Uterus (tissue), 4 donors: ENCODE data around the gene SSBP3. TPM values are rescaled to one million over a fixed set of nuclear protein-coding genes. Genes with fewer than 3 reads are reported as not detected.
A peak's percentile ranks its signal among the peaks of the same experiment; 100 is the strongest.

ENCODE experiments used
- DNase-seq, 2 donors: peaks; one replicate each; pipeline ENCODE4 v3.0.0-alpha.2; 2019 to 2020
- H3K27ac ChIP-seq, 2 donors: fragments of 200-600 bp; sonication (generic); 1 replicate in 1 of 2; 2 replicates in 1 of 2; pipeline ENCODE4 v1.5.1; 2016 to 2018
- H3K27me3 ChIP-seq, 2 donors: fragments of 200-600 bp; sonication (generic); one replicate each; pipeline ENCODE4 v1.5.1; 2018 to 2019; ENCODE audit warnings: control low read depth in 1 of 2
- H3K36me3 ChIP-seq, 2 donors: fragments of 200-600 bp; sonication (generic); one replicate each; pipeline ENCODE4 v1.5.1; 2019; ENCODE audit warnings: control low read depth in 1 of 2
- H3K4me1 ChIP-seq, 2 donors: fragments of 200-600 bp; sonication (generic); one replicate each; pipeline ENCODE4 v1.5.1; 2018 to 2019; ENCODE audit warnings: control low read depth in 1 of 2
- H3K4me3 ChIP-seq, 2 donors: fragments of 200-600 bp; sonication (generic); 1 replicate in 1 of 2; 2 replicates in 1 of 2; pipeline ENCODE4 v1.5.1; 2018 to 2019; ENCODE audit warnings: mild to moderate bottlenecking in 1 of 2
- H3K9me3 ChIP-seq, 2 donors: fragments of 200-600 bp; sonication (generic); one replicate each; pipeline ENCODE4 v1.5.1; 2019; ENCODE audit warnings: control low read depth in 1 of 2
- POLR2A ChIP-seq, 2 donors: fragments of 450-650 bp; IDR thresholded peaks; one replicate each; pipeline ENCODE4 v1.6.1; 2016; ENCODE audit warnings: antibody characterized with exemption in 2 of 2, mild to moderate bottlenecking in 1 of 2, moderate library complexity in 1 of 2
- intact Hi-C: fragments of 100-400 bp; cut with DNase I; formaldehyde crosslinking; loops from one replicate; pipeline ENCODE4 v1.15.1; 2023; ENCODE audit warnings: low total_unique reads
- total RNA-seq, 4 donors: library from RNA; depleted of rRNA in 3 of 4; stranded (reverse); fragments of >200 nt in 3 of 4; gene quantifications; one replicate each; pipeline versions ENCODE4 v1.1.0 to v1.2.4, GENCODE V29; 2014 to 2023
- TF ChIP-seq, protein P1 (sequence below), 4 experiments: fragments of 200-600 bp in 2 of 4; fragments of 450-650 bp in 2 of 4; sonication (generic) in 2 of 4; IDR thresholded peaks; one replicate each; pipeline ENCODE4 v1.5.1; 2016 to 2019; ENCODE audit warnings: antibody characterized with exemption in 4 of 4, mild to moderate bottlenecking in 2 of 4, moderate library complexity in 1 of 4
- donor health status: DM: yes; HTN: yes; CAD: no.

The SSBP3 gene
- total RNA-seq, 4 donors from 2014 or later, result 19.7 to 125 (median 31.4) TPM

DNA sequence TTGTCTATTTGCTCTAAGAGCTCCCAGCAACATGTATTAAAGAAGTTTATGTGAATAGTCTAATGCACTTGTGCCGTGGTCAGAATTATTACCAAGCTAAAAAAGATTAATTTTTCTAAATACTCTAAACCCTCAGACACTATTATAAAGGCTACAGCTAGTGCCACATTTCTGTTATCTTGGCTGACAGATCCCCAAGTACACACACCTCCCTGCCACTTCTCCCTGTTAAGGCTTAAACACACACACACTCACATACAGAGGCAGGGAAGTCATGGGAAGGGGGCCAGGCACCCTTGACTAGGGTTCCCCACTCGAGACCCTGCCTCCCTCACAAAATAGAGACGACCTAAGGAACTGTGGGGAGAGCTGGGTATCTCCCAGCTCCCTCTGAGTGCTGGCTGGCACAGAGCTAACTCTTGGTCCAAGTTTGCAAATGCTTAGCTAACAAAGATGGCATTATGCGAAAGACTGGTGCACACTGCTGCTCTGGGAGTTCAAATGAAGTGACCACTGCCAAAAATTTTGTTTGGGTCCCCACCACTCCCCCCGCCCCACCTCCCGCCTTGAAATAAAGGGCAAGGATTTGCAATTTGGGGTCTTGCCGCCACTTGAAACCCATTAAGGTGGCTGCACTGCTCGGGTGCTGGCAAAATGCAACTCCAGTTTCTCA lies 9.8 kb downstream of the SSBP3 start:
- Histone ChIP-seq H3K27me3 (no peaks in the 10 kb centered on the region), H3K9me3 (no peaks in the 10 kb centered on the region), H3K4me3 (no peak overlapping the region), H3K36me3 (no peaks in the 10 kb centered on the region), H3K4me1 (peaks cover 5 to 9% of the 10 kb centered on the region in 2 donors), H3K27ac (peak overlapping the region in 1 of 2 donors; percentile 43)
- intact Hi-C loops, result no loop called here
- no peak for TF ChIP-seq POLR2A (IDR thresholded peaks at IDR 0.05)
- TF ChIP-seq, protein P1, sequence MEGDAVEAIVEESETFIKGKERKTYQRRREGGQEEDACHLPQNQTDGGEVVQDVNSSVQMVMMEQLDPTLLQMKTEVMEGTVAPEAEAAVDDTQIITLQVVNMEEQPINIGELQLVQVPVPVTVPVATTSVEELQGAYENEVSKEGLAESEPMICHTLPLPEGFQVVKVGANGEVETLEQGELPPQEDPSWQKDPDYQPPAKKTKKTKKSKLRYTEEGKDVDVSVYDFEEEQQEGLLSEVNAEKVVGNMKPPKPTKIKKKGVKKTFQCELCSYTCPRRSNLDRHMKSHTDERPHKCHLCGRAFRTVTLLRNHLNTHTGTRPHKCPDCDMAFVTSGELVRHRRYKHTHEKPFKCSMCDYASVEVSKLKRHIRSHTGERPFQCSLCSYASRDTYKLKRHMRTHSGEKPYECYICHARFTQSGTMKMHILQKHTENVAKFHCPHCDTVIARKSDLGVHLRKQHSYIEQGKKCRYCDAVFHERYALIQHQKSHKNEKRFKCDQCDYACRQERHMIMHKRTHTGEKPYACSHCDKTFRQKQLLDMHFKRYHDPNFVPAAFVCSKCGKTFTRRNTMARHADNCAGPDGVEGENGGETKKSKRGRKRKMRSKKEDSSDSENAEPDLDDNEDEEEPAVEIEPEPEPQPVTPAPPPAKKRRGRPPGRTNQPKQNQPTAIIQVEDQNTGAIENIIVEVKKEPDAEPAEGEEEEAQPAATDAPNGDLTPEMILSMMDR (IDR thresholded peaks at IDR 0.05), result no peak
- no peak for DNase-seq

DNA sequence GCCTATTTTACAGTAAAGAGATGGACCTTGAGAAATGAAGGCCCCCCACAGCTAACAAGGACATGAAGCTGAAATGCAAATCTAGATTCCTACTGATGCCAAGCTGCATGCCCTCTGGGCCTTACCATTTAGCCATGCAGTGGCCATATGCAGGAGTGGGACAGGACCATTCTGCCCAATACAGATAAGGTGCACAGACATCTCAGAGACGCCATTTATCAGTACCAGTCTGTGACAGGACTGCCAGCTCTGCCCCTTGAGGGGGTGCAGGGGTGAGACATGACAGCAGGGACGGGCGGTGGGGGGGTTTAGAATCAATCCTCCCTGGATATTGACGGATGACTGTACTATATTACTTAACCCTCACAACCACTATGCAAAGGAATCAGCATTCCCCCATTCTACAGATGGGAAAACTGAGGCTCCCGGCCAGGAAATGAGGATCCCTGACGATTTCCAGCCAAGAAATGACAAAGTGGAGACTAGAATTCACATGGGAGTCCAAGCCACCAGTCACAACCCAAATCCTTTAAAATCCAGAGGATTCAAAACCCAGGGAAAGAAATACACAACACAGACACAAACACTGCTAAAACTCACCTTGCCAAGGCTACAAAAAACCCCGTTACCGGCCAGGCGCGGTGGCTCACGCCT lies 10.8 kb downstream of the SSBP3 start:
- Histone ChIP-seq H3K9me3 (no peaks in the 10 kb centered on the region), H3K27ac (no peak overlapping the region), H3K4me1 (peaks cover 5 to 9% of the 10 kb centered on the region in 2 donors), H3K36me3 (no peaks in the 10 kb centered on the region), H3K4me3 (no peak overlapping the region), H3K27me3 (no peaks in the 10 kb centered on the region)
- no peak for TF ChIP-seq POLR2A (IDR thresholded peaks at IDR 0.05)
- TF ChIP-seq, protein P1 (IDR thresholded peaks at IDR 0.05), result no peak
- intact Hi-C loops, result no loop called here
- DNase-seq, result no peak

DNA sequence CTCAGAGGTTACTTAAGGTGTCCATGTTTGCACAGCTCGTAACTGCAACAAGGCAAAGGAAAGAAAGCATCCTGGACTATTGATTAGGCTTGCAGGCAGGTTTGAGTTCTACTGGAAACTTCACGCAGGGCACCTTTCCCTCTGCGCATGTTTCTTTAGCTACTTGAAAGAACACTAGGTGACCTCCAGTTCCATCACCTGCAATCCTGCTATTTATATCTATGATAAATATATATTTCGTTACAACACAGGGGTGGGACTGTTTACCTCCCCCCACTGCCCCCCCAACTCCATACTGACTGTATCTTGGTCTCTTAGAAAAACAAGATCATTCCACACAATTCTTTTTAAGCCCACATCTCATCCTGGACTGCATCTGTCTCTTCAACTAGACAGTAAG lies 12.1 kb downstream of the SSBP3 start:
- Histone ChIP-seq H3K27ac (no peak overlapping the region), H3K9me3 (no peaks in the 10 kb centered on the region), H3K36me3 (no peaks in the 10 kb centered on the region), H3K4me1 (peaks cover 5 to 9% of the 10 kb centered on the region in 2 donors), H3K27me3 (no peaks in the 10 kb centered on the region), H3K4me3 (no peak overlapping the region)
- no peak for DNase-seq
- TF ChIP-seq POLR2A (IDR thresholded peaks at IDR 0.05), result no peak
- TF ChIP-seq, protein P1 (IDR thresholded peaks at IDR 0.05), result no peak
- intact Hi-C loops, result no loop called here

DNA sequence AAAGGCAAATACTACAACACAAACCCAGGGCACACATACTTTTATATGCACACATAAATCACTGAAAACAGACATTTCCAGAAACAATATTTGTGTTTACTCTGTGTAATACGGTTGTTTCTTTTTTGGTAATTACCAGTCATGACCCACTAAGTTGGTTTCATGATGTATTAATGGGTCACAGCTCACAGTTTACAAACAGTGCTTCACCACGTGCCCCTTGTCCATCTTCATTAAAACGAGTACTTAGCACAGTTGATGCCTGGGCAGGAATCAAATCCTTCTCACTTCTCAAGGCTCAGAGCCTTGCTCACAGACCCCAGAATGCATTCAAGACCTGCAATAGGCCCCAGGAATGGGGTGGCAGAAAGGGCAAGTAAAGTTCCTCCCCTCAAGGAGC lies 13.8 kb downstream of the SSBP3 start:
- Histone ChIP-seq H3K4me3 (no peak overlapping the region), H3K9me3 (no peaks in the 10 kb centered on the region), H3K27ac (no peak overlapping the region), H3K4me1 (peaks cover 0 to 9% of the 10 kb centered on the region in 2 donors), H3K27me3 (no peaks in the 10 kb centered on the region), H3K36me3 (no peaks in the 10 kb centered on the region)
- TF ChIP-seq POLR2A (IDR thresholded peaks at IDR 0.05), result no peak
- TF ChIP-seq, protein P1 (IDR thresholded peaks at IDR 0.05), result no peak
- intact Hi-C loops, result no loop called here
- DNase-seq, result no peak

DNA sequence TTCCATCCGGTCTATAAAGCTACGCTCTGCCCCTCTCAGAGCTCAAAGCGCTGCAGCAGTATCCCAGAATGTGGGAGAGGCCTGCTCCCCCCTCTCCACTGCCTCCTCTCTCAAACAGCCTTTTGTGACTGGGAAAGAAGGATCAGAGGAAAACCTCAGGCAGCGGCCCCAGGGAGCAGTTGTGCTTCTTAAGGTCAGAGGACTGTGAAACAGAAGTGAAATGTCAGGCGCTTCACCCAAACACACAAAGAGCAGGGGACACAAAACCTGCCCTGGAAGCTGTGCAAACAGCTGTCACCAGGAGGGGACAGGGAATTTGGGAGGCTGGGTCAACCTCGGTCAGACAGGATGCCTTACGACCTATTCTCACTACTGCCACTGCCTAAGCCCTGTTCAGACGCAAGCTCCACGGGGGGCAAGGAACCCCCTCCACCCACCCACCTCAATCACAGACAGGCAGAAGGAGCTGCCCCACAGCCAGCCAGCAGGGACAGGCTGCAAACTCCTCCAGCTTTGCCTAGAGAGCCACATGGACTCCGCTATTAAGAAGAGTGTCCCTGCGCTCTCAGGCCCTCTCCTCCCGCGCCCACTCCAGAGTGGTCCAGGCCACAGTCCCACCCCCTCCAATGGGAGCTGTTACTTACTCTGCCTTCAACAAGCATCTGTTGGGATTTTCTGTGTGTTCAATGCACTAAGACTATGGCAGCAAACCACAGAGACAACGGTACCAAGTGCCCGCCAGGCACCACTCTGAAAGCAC lies 14.6 kb downstream of the SSBP3 start:
- intact Hi-C loops, result no loop called here
- peaks cover 0 to 3% of the 10 kb centered on the region in 2 donors for H3K4me1 ChIP-seq

More for the DNA sequence above, 14.6 kb downstream of the SSBP3 start:
- H3K9me3 ChIP-seq, result no peaks in the 10 kb centered on the region
- H3K4me3 ChIP-seq, result no peak overlapping the region
- no peak for TF ChIP-seq POLR2A (IDR thresholded peaks at IDR 0.05)
- TF ChIP-seq, protein P1 (IDR thresholded peaks at IDR 0.05), result no peak
- DNase-seq, result no peak
- H3K27ac ChIP-seq, result peak overlapping the region; percentile 13 to 18
- no peaks in the 10 kb centered on the region for H3K36me3 ChIP-seq
- H3K27me3 ChIP-seq, result no peaks in the 10 kb centered on the region
